ENCODE measurements around the gene RPUSD1. TPM values are rescaled to one million over a fixed set of nuclear protein-coding genes. Genes with fewer than 3 reads are reported as not detected.

The RPUSD1 gene
- total and polyA plus RNA-seq, 2 of the 13 experiments (the other 11 are each of a cell fraction or from before 2014, with no cell fraction given) = 13.1 to 26.2 TPM

- CTCF ChIA-PET (ENCODE audit: low intra/inter-chr PET ratio, low total read pairs) = no interaction called here
- no peak for ATAC-seq
- POLR2A ChIA-PET = interaction anchor here (0.9 to 1.9 kb wide), 4 partner anchors 19 to 65 kb away, joined by 3 to 9 read pairs (median 4); partner anchors contain the start of genes CHTF18, CIAO3 and RPUSD1
- TF ChIP-seq ZNF382 (CRISPR knock-in tag; IDR thresholded peaks at IDR 0.05; ENCODE audit: borderline replicate concordance) (no peak), TBX3 (IDR thresholded peaks at IDR 0.05; ENCODE audit: borderline replicate concordance) (no peak), FOXC1 (CRISPR knock-in tag; IDR thresholded peaks at IDR 0.05; ENCODE audit: borderline replicate concordance) (no peak), ZNF446 (CRISPR knock-in tag; IDR thresholded peaks at IDR 0.05) (no peak), ZNF263 (CRISPR knock-in tag; IDR thresholded peaks at IDR 0.05) (0 out of 2 replicates have a peak, but pooled peaks have one; percentile 12), STAT6 (CRISPR knock-in tag; IDR thresholded peaks at IDR 0.05; ENCODE audit: borderline replicate concordance) (no peak), PPARG (CRISPR knock-in tag; conservative IDR thresholded peaks at IDR 0.05) (no peak), PCBP1 (IDR thresholded peaks at IDR 0.05; ENCODE audit: borderline replicate concordance, low read depth, low read length) (peak; percentile 15; the same call in 1 of the 2 replicates), ZNF574 (CRISPR knock-in tag; IDR thresholded peaks at IDR 0.05) (no peak), ZNF678 (CRISPR knock-in tag; IDR thresholded peaks at IDR 0.05) (no peak)
- TF ChIP-seq, protein P1, sequence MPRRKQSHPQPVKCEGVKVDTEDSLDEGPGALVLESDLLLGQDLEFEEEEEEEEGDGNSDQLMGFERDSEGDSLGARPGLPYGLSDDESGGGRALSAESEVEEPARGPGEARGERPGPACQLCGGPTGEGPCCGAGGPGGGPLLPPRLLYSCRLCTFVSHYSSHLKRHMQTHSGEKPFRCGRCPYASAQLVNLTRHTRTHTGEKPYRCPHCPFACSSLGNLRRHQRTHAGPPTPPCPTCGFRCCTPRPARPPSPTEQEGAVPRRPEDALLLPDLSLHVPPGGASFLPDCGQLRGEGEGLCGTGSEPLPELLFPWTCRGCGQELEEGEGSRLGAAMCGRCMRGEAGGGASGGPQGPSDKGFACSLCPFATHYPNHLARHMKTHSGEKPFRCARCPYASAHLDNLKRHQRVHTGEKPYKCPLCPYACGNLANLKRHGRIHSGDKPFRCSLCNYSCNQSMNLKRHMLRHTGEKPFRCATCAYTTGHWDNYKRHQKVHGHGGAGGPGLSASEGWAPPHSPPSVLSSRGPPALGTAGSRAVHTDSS (CRISPR knock-in tag; conservative IDR thresholded peaks at IDR 0.05) = no peak
- TF ChIP-seq, protein P2, sequence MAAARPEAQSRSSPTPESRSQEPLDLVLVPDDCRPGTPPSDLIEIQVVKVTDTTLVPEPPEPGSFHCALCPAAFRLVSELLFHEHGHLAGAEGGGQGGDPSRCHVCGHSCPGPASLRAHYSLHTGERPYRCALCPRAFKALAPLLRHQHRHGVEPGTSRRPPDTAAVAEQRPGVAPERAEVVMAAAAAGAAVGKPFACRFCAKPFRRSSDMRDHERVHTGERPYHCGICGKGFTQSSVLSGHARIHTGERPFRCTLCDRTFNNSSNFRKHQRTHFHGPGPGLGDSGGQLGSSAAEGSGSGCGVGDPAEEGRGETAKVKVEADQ (CRISPR knock-in tag; IDR thresholded peaks at IDR 0.05; ENCODE audit: borderline replicate concordance) = no peak
These were observed 28.1 kb downstream of the RPUSD1 start for GRCh38 chr16:760065-760464.

More at GRCh38 chr16:760065-760464, 28.1 kb downstream of the RPUSD1 start:
- H3K36me3 ChIP-seq (replicated peaks in 1 of 2; ENCODE audit: control insufficient read depth in 1 of 2, insufficient read depth in 2 of 2, low read length in 2 of 2) = no peaks in the 10 kb centered on the region
- DNase-seq (ENCODE audit: low spot score) = no peak
- FAIRE-seq = no peak
- H3K9ac ChIP-seq (ENCODE audit: insufficient read depth, low read depth, low read length) = no peak overlapping the region
- H3K4me3 ChIP-seq (replicated peaks in 1 of 3; ENCODE audit: insufficient read depth in 1 of 3, low read depth in 2 of 3, low read length in 3 of 3) = no peak overlapping the region
- intact Hi-C loops (cut with micrococcal nuclease; ENCODE audit: unreplicated experiment) = no loop called here
- no peaks in the 10 kb centered on the region for H3K79me2 ChIP-seq (ENCODE audit: insufficient read depth, low read length)
- no peak overlapping the region for H2AFZ ChIP-seq (ENCODE audit: low read length)
- H4K20me1 ChIP-seq (ENCODE audit: insufficient read depth, low read length) = no peaks in the 10 kb centered on the region
- no peak overlapping the region for H3K4me2 ChIP-seq (ENCODE audit: low read depth, low read length)
- H3K9me3 ChIP-seq (ENCODE audit: low read length) = no peaks in the 10 kb centered on the region
- H3K27me3 ChIP-seq (ENCODE audit: control insufficient read depth in 1 of 2, insufficient read depth in 2 of 2, low read length in 2 of 2) = peaks cover 3 to 18% of the 10 kb centered on the region in 2 experiments; a peak in 4 of 5 replicates
- 58% methylated on average over 4 of the region's 15 CpGs for WGBS (ENCODE audit: low lambda C conversion rate)
- BruUV-seq (replicated peaks) = no TSS peak
- peaks cover 32% of the 10 kb centered on the region for H3K4me1 ChIP-seq (ENCODE audit: insufficient read depth, low read length)
- in situ Hi-C loops (cut with HindIII; ENCODE audit: extremely low pct_ligation_motif_present, low pct_unique_long_range_greater_than_20kb) = no loop called here
- no peak overlapping the region for H3K27ac ChIP-seq (ENCODE audit: extremely low read length, insufficient read depth, low read length)
